H9 (cell line): Measurements from ENCODE around the gene MYCBPAP. TPM values are rescaled to one million over a fixed set of nuclear protein-coding genes. Genes with fewer than 3 reads are reported as not detected.

Experiments used
- DNase-seq: peaks from one replicate; pipeline ENCODE4 v3.0.0-alpha.2; 2017
- H2AFZ ChIP-seq: one replicate; pipeline ENCODE4 v1.6.1; 2013; ENCODE audit warnings: mild to moderate bottlenecking, low read length, control low read depth, moderate library complexity
- H2AK5ac ChIP-seq: 2 replicates; pipeline ENCODE4 v1.6.1; 2013; ENCODE audit warnings: low read length, control low read depth, mixed read lengths; ENCODE audit not compliant: insufficient read length
- H2BK120ac ChIP-seq: one replicate; pipeline ENCODE4 v1.6.1; 2013; ENCODE audit warnings: low read depth, mild to moderate bottlenecking, low read length, control low read depth, inconsistent platforms; ENCODE audit not compliant: poor library complexity, severe bottlenecking
- H2BK12ac ChIP-seq: 2 replicates; pipeline ENCODE4 v1.6.1; 2013; ENCODE audit warnings: low read length, control low read depth, mixed read lengths, low read depth; ENCODE audit not compliant: insufficient read length
- H2BK15ac ChIP-seq: 2 replicates; pipeline ENCODE4 v1.6.1; 2013; ENCODE audit warnings: low read depth, low read length, control low read depth
- H2BK20ac ChIP-seq: one replicate; pipeline ENCODE4 v1.6.1; 2013; ENCODE audit warnings: low read depth, mild to moderate bottlenecking, low read length, control low read depth, inconsistent platforms; ENCODE audit not compliant: poor library complexity, severe bottlenecking
- H2BK5ac ChIP-seq: 2 replicates; pipeline ENCODE4 v1.6.1; 2013; ENCODE audit warnings: low read length, control low read depth, mixed read lengths; ENCODE audit not compliant: insufficient read length
- H3K14ac ChIP-seq: 2 replicates; pipeline ENCODE4 v1.6.1; 2013; ENCODE audit warnings: low read length, control low read depth; ENCODE audit not compliant: insufficient read depth
- H3K18ac ChIP-seq: 2 replicates; pipeline ENCODE4 v1.6.1; 2013; ENCODE audit warnings: low read depth, mild to moderate bottlenecking, mixed read lengths, low read length, control low read depth; ENCODE audit not compliant: insufficient read length
- H3K23ac ChIP-seq: 2 replicates; pipeline ENCODE4 v1.6.1; 2013; ENCODE audit warnings: low read length, control low read depth, mixed read lengths, low read depth; ENCODE audit not compliant: insufficient read length
- H3K23me2 ChIP-seq: 2 replicates; pipeline ENCODE4 v1.6.1; 2013; ENCODE audit warnings: low read depth, mild to moderate bottlenecking, mixed read lengths, low read length, control low read depth; ENCODE audit not compliant: insufficient read length, poor library complexity, severe bottlenecking
- H3K27ac ChIP-seq: 2 replicates; pipeline ENCODE4 v1.5.1; 2013; ENCODE audit warnings: low read length, control low read depth, mixed read lengths, low read depth; ENCODE audit not compliant: insufficient read length
- H3K27me3 ChIP-seq: 2 replicates; pipeline ENCODE4 v1.6.1; 2013; ENCODE audit warnings: low read length, control low read depth, inconsistent platforms; ENCODE audit not compliant: insufficient read depth
- H3K4ac ChIP-seq: 2 replicates; pipeline ENCODE4 v1.6.1; 2013; ENCODE audit warnings: low read depth, mild to moderate bottlenecking, control low read depth, inconsistent platforms, low read length, moderate library complexity
- H3K4me1 ChIP-seq: 2 replicates; pipeline ENCODE4 v1.6.1; 2013; ENCODE audit warnings: low read length, control low read depth, inconsistent platforms; ENCODE audit not compliant: insufficient read depth
- H3K4me2 ChIP-seq: 2 replicates; pipeline ENCODE4 v1.6.1; 2013; ENCODE audit warnings: low read length, control low read depth, mixed read lengths; ENCODE audit not compliant: insufficient read length, insufficient read depth
- H3K56ac ChIP-seq: 2 replicates; pipeline ENCODE4 v1.6.1; 2013; ENCODE audit warnings: low read depth, mild to moderate bottlenecking, mixed read lengths, low read length, control low read depth; ENCODE audit not compliant: insufficient read length
- H3K79me1 ChIP-seq: 2 replicates; pipeline ENCODE4 v1.6.1; 2013; ENCODE audit warnings: low read depth, mild to moderate bottlenecking, moderate library complexity, low read length, control low read depth, inconsistent platforms; ENCODE audit not compliant: insufficient read depth, poor library complexity, severe bottlenecking
- H3K79me2 ChIP-seq: 2 replicates; pipeline ENCODE4 v1.6.1; 2013; ENCODE audit warnings: low read length, control low read depth, inconsistent platforms; ENCODE audit not compliant: insufficient read depth
- H3K9ac ChIP-seq: 2 replicates; pipeline ENCODE4 v1.6.1; 2013; ENCODE audit warnings: low read length, control low read depth, mixed read lengths; ENCODE audit not compliant: insufficient read length; ENCODE audit errors: extremely low read depth
- H3K9me3 ChIP-seq: one replicate; pipeline ENCODE4 v1.6.1; 2013; ENCODE audit warnings: low read depth, low read length, inconsistent platforms; ENCODE audit not compliant: control insufficient read depth
- H3T11ph ChIP-seq: one replicate; pipeline ENCODE4 v1.6.1; 2013; ENCODE audit warnings: mild to moderate bottlenecking, low read length, control low read depth, inconsistent platforms
- H4K20me1 ChIP-seq: one replicate; pipeline ENCODE4 v1.6.1; 2013; ENCODE audit not compliant: control insufficient read depth, insufficient read length, insufficient read depth
- H4K5ac ChIP-seq: 2 replicates; pipeline ENCODE4 v1.6.1; 2013; ENCODE audit warnings: low read depth, mild to moderate bottlenecking, mixed read lengths, low read length, control low read depth; ENCODE audit not compliant: insufficient read length
- H4K8ac ChIP-seq: replicated peaks from 2 replicates; pipeline ENCODE4 v1.6.1; 2013; ENCODE audit warnings: low read length, control low read depth, mixed read lengths, low read depth; ENCODE audit not compliant: insufficient read length
- H4K91ac ChIP-seq: 2 replicates; pipeline ENCODE4 v1.6.1; 2013; ENCODE audit warnings: low read depth, mild to moderate bottlenecking, moderate library complexity, mixed read lengths, low read length, control low read depth; ENCODE audit not compliant: insufficient read length
- H3K27ac Mint-ChIP-seq, 3 experiments: 2 replicates in 2 of 3; 3 replicates in 1 of 3; pipeline ENCODE4 v1.8.0; 2020 to 2021; ENCODE audit warnings: mixed read lengths in 3 of 3, mild to moderate bottlenecking in 1 of 3, moderate library complexity in 1 of 3
- H3K27me3 Mint-ChIP-seq: 2 replicates; pipeline ENCODE4 v1.8.0; 2021; ENCODE audit warnings: low read depth, mild to moderate bottlenecking, moderate library complexity, mixed read lengths
- H3K36me3 Mint-ChIP-seq, 3 experiments: 2 replicates in 2 of 3; 3 replicates in 1 of 3; pipeline ENCODE4 v1.8.0; 2020 to 2021; ENCODE audit warnings: low read depth in 3 of 3, mixed read lengths in 3 of 3; ENCODE audit not compliant: insufficient read depth in 1 of 3
- H3K4me1 Mint-ChIP-seq, 2 experiments: 2 replicates each; pipeline ENCODE4 v1.8.0; 2020; ENCODE audit warnings: mixed read lengths in 2 of 2
- H3K4me3 Mint-ChIP-seq, 2 experiments: 2 replicates in 1 of 2; 3 replicates in 1 of 2; pipeline ENCODE4 v1.8.0; 2020 to 2021; ENCODE audit warnings: mild to moderate bottlenecking in 2 of 2, mixed read lengths in 2 of 2, moderate library complexity in 1 of 2
- H3K9me3 Mint-ChIP-seq, 2 experiments: 2 replicates in 1 of 2; 3 replicates in 1 of 2; pipeline ENCODE4 v1.8.0; 2020; ENCODE audit warnings: mild to moderate bottlenecking in 2 of 2, mixed read lengths in 2 of 2, moderate library complexity in 1 of 2
- WGBS: extraction: QIAGEN DNeasy Blood & Tissue Kit; methylation state at CpG from one replicate; pipeline ENCODE4 v1.1.7; 2013; ENCODE audit warnings: missing lambda C conversion rate, low lambda C conversion rate, mixed read lengths; ENCODE audit not compliant: insufficient read length; ENCODE audit errors: extremely low coverage; 5-methylcytosine and 5-hydroxymethylcytosine counted together
- total RNA-seq: library from RNA; stranded (reverse); gene quantifications from 2 replicates; pipeline ENCODE4 v1.2.1, GENCODE V29; 2021
- TF ChIP-seq, protein P1 (sequence below): fragments of 200-600 bp; sonication (generic); conservative IDR thresholded peaks from 3 replicates; pipeline ENCODE4 v1.8.0; 2021; ENCODE audit warnings: antibody characterized with exemption, mild to moderate bottlenecking

MYCBPAP gene
- total RNA-seq, 1 experiment from 2014 or later, result 1.7 TPM

DNA sequence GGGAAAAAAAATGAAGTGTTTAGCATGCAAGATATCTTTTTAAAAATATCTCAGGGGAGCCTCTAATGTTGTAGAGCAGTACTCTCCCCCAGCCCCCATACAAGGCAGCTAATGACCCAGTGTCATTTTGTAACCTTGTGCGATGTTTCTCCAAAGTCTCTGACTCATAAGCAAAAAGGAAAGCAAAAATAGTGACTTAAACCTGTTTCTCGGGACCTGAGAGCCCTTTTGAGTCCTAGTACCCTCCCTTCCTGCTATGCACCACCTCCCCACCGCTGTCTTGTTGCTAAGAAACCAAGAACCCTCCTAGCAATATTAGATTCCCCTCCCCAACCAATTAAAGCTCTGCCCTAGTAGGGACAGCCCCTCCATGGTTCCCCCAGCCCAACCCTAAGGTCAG, 2.8 kb downstream of the MYCBPAP start:
- H3K4me2 ChIP-seq, result no peak overlapping the region
- no peak overlapping the region for H4K5ac ChIP-seq
- no peaks in the 10 kb centered on the region for H3K9me3 ChIP-seq
- H3K27ac Mint-ChIP-seq, result no peak overlapping the region
- H3K79me2 ChIP-seq, result no peaks in the 10 kb centered on the region
- peaks cover 10% of the 10 kb centered on the region for H3K27me3 Mint-ChIP-seq
- no peak overlapping the region for H2AFZ ChIP-seq
- no peak overlapping the region for H2AK5ac ChIP-seq
- H4K91ac ChIP-seq, result no peak overlapping the region
- H3K79me1 ChIP-seq, result no peaks in the 10 kb centered on the region
- no peak overlapping the region for H3K27ac ChIP-seq
- H3K36me3 Mint-ChIP-seq, result no peaks in the 10 kb centered on the region
- no peak overlapping the region for H3K18ac ChIP-seq
- H2BK20ac ChIP-seq, result no peak overlapping the region
- no peaks in the 10 kb centered on the region; the same call in 1 of the 2 replicates for H3K4me1 ChIP-seq
- H3K27me3 ChIP-seq, result no peaks in the 10 kb centered on the region; the same call in 1 of the 2 replicates
- no peaks in the 10 kb centered on the region for H4K20me1 ChIP-seq
- H3K4ac ChIP-seq, result no peak overlapping the region
- H3K9ac ChIP-seq, result no peak overlapping the region
- TF ChIP-seq, protein P1, sequence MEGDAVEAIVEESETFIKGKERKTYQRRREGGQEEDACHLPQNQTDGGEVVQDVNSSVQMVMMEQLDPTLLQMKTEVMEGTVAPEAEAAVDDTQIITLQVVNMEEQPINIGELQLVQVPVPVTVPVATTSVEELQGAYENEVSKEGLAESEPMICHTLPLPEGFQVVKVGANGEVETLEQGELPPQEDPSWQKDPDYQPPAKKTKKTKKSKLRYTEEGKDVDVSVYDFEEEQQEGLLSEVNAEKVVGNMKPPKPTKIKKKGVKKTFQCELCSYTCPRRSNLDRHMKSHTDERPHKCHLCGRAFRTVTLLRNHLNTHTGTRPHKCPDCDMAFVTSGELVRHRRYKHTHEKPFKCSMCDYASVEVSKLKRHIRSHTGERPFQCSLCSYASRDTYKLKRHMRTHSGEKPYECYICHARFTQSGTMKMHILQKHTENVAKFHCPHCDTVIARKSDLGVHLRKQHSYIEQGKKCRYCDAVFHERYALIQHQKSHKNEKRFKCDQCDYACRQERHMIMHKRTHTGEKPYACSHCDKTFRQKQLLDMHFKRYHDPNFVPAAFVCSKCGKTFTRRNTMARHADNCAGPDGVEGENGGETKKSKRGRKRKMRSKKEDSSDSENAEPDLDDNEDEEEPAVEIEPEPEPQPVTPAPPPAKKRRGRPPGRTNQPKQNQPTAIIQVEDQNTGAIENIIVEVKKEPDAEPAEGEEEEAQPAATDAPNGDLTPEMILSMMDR, result no peak
- DNase-seq, result no peak
- no peak overlapping the region for H3T11ph ChIP-seq
- no peak overlapping the region for H4K8ac ChIP-seq
- H3K4me3 Mint-ChIP-seq, result no peak overlapping the region
- no CpG with 5 or more reads among the region's 3 CpGs for WGBS
- no peak overlapping the region for H2BK12ac ChIP-seq
- H2BK5ac ChIP-seq, result no peak overlapping the region
- no peak overlapping the region for H3K14ac ChIP-seq
- H2BK15ac ChIP-seq, result no peak overlapping the region
- no peak overlapping the region for H3K56ac ChIP-seq
- H3K23ac ChIP-seq, result no peak overlapping the region
- H3K9me3 Mint-ChIP-seq, result no peaks in the 10 kb centered on the region; a peak in 2 of 5 replicates
- H2BK120ac ChIP-seq, result no peak overlapping the region
- H3K4me1 Mint-ChIP-seq, result peaks cover 27 to 40% of the 10 kb centered on the region in 2 experiments
- peaks cover 5% of the 10 kb centered on the region for H3K23me2 ChIP-seq
